HG03354 (cell line): Measurements from ENCODE around the gene P4HA1.

Source experiments
- ATAC-seq: cut with Tn5 transposase; IDR thresholded peaks from one replicate; pipeline ENCODE4 v1.9.1; 2021; ENCODE audit warnings: mild to moderate bottlenecking; ENCODE audit not compliant: unreplicated experiment, poor library complexity, severe bottlenecking

Gene P4HA1

GRCh38 chr10:73095481-73096021 lies 1.1 kb downstream of the P4HA1 start:
- no peak for ATAC-seq

GRCh38 chr10:73094986-73095480 lies 1.6 kb downstream of the P4HA1 start:
- no peak for ATAC-seq

GRCh38 chr10:73093922-73094850 lies 2.5 kb downstream of the P4HA1 start:
- ATAC-seq = no peak

- ATAC-seq = no peak
Measured at GRCh38 chr10:73092830-73093229, 3.8 kb downstream of the P4HA1 start.

- no peak for ATAC-seq
Measured at GRCh38 chr10:73088304-73088703, 8.4 kb downstream of the P4HA1 start.

- no peak for ATAC-seq
Measured at GRCh38 chr10:73086816-73087215, 9.8 kb downstream of the P4HA1 start.

GRCh38 chr10:73084209-73084608 lies 12.5 kb downstream of the P4HA1 start:
- ATAC-seq = no peak

GRCh38 chr10:73083221-73083620 lies 13.4 kb downstream of the P4HA1 start:
- ATAC-seq = no peak

GRCh38 chr10:73079779-73080541 lies 16.7 kb downstream of the P4HA1 start:
- ATAC-seq = peak; percentile 82

- no peak for ATAC-seq
Measured at GRCh38 chr10:73076360-73077183, 20.1 kb downstream of the P4HA1 start.

- no peak for ATAC-seq
Measured at GRCh38 chr10:73075829-73076228, 20.8 kb downstream of the P4HA1 start.

- ATAC-seq = no peak
Measured at GRCh38 chr10:73073627-73074026, 23.0 kb downstream of the P4HA1 start.

- no peak for ATAC-seq
Measured at GRCh38 chr10:73065441-73065840, 31.2 kb downstream of the P4HA1 start.

GRCh38 chr10:73061743-73062142 lies 34.9 kb downstream of the P4HA1 start:
- ATAC-seq = no peak

GRCh38 chr10:73060738-73061635 lies 35.7 kb downstream of the P4HA1 start:
- ATAC-seq = no peak

- ATAC-seq = no peak
Measured at GRCh38 chr10:73060173-73060572, 36.5 kb downstream of the P4HA1 start.

GRCh38 chr10:73058057-73058591 lies 38.5 kb downstream of the P4HA1 start:
- ATAC-seq = no peak

GRCh38 chr10:73054286-73054685 lies 42.4 kb downstream of the P4HA1 start:
- ATAC-seq = peak; percentile 97
